Muscle of arm (tissue), 12 donors: Measurements from ENCODE around the gene GAPDH. TPM values are rescaled to one million over a fixed set of nuclear protein-coding genes. Genes with fewer than 3 reads are reported as not detected.
"Not testable (repeated sequence)": the region's sequence is repeated elsewhere in the genome, so short reads cannot be mapped to it uniquely, and the experiment has no call there.

Experiments used
- DNase-seq: peaks from one replicate; pipeline ENCODE4 v3.0.0-alpha.2; 2013
- polyA plus RNA-seq, 12 donors: library from polyadenylated mRNA; unstranded; fragments of 120-200 nt; gene quantifications; one replicate each; pipeline ENCODE4 v1.2.1, GENCODE V29; 2013; ENCODE audit not compliant: insufficient read length in 12 of 12

Gene GAPDH
- polyA plus RNA-seq, 12 donors, result 984 to 5,913 (median 3,885) TPM

DNA sequence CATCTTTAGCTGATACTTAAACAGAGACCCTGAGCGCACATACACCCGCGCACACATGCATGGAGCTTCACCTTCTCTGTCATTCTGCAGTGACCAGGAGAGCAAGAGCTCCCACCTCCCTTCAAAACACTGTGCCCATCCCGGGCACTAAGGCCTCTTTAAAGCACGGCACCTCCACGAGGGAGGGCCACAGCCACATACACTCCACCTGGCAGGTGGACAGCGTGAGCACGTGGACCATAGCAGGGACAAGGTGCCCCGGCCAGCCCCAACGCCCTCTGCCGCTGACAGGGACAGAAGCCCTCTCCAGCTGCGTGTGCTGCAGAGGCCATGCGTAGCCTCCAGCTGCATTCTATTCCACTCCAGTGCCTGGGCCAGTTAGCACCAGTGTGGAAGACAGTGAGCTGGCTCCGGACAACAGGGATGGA lies 5.4 kb downstream of the GAPDH start:
- DNase-seq, result no peak

DNA sequence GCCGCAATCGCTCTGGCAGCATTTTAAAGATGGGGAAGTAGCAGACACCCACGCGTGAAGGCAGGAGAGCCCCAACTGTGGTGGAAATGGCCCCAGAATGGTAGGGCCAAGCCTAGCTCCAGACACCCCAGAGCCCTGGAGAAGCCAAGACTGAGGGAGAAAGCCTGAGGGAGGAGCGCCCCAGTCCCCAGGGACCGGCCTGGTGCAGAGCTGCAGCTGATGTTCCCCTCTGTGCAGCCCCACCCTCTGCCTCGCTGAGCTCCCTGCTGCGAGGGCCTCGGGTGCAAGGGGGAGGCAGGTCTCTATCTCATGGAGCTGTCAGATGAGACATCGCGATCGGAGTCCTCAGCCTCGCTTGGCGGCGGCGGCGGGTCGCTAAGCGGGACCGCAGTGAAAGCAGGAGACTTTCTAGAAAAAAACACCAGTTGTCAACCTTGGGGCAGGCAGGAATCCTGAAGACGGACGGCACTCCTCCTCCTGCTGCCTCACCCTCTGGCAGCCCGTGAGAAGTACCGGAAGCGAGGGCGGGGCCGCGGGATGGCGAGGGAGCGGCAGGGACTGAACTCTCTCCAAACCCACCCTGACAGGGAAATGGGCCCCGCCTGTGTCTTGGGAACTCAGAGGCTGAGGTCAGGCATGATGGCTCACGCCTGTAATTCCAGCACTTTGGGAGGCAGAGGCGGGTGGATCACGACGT lies 6.0 kb downstream of the GAPDH start:
- DNase-seq, result no peak

DNA sequence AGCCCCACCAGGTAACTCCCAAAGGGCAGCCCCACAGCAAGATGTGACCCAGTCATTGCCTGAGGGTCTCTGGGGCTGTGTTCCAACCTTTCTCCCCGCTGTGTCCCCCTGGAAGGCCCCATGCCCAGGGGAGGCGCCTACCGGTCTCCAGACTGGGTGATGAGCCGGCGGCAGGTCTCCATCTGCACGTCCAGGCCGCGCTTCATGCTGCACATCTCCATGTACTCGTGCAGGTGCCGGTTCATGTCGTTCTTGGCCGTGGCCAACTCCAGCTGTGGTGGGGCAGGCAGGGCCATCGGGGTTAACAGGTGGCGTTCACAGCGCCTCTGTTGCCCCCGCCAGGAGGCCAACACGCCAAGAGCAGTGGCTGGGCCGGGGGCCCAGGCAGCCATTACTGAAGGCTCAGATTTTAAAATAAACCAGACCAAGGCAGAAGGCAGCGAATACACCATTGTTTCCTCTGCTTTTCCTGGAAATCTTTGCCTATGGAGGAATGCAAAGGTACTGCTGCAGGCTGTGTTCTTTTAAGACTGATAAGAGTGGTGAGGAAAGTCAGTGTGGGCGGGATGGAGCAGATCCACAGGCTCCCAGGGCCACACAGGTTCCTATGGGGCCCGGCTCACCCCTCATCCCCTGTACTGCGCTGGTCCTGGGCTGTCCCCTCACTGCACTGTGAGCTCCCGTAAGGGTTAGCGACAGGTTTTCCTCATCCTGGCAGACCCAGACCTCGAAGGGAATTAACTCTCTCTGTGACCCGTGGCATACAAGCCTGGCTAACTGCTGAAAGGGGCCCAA lies 7.3 kb downstream of the GAPDH start:
- DNase-seq, result no peak

DNA sequence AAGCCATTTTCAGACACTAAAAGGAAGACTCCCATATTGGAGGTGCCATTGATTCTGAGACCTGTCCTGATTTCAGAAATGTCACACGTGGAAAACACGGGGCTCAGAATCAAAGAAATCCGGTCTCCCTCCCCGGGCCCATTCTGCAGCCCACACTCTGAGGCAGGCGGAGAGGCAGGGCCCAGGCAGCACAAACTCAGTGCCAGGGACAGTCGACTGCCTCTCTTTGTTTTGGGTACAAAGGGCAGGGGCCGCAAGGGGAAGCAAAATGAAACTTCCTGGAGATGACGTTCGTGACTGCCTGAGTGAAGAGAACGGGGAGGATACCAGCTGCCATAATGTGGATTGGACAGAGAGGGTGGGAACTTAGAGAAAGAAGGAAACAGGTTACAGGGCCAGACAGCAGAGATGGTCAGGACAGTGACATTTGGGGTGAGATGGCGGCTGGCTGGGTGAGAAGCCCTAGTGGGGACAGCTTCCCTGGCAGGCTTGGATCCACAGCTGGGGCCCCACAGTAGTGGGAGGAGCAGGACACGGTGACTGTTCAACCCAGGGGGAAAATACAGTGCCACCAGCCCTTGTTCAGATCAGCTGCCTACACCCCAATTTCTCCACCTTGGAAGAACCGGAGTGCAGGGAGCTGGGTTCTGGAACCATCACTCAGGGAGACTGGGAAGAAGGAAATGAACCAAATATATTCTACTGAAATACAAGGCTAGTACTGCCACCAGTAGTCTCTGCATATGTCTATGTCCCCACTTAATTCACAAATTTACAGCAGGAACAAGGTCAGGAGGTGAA lies 8.1 kb downstream of the GAPDH start:
- no peak for DNase-seq

DNA sequence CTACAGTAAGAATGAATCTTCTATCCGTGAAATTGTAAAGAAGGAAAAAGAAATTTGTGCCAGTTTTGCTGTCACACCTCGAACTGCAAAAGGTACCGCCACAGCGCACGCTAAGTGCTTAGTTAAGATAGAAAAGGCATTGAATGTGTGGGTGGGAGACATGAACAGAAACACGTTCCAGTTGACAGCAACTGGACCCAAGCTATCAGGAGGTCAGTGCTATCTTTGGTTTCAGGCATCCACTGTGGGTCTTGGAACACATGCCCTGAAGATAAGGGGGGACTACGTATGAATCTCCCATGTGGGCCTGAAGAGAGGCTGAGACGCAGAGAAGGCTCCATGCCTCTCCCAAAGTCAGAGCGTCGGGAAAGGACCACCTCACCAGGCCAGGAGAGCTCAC lies 11.7 kb downstream of the GAPDH start:
- no peak for DNase-seq

DNA sequence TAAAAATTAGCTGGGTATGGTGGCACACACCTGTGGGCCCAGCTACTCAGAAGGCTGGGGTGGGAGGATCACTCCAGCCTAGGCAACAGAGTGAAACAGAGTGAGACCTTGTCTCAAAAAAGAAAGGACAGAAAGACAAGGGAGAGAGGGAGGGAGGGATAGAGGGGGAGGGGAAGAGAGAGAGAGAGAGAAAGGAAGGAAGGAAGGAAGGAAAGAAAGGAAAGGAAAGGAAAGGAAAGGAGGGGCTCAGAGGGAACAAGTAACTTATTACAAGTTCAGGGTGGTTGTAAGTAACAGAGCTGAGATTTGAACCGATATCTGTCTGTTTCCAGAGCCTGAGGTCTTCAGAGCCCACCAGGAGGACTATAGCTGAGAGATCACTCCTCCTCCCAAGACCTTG lies 13.2 kb downstream of the GAPDH start:
- DNase-seq, result no peak

DNA sequence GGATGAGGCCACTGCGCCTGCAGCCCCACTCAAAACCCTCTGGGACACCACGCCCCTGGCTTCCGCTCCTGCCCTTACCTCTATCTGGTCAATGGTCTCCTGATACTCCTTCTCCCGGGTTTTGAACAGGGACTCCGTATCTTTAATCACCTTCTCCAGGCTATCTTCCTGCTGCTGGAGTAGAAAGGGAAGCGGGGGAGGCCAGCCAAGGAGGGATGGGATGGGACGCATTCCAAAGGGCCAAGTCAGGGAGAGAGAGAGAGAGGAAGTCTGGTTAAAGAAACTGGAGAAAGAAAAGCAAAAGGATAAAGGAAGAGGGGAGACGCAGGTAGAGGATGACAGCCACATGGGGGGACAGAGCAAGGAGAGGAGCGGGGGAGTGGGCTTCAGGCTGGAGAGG lies 13.7 kb downstream of the GAPDH start:
- DNase-seq, result peak; percentile 78

DNA sequence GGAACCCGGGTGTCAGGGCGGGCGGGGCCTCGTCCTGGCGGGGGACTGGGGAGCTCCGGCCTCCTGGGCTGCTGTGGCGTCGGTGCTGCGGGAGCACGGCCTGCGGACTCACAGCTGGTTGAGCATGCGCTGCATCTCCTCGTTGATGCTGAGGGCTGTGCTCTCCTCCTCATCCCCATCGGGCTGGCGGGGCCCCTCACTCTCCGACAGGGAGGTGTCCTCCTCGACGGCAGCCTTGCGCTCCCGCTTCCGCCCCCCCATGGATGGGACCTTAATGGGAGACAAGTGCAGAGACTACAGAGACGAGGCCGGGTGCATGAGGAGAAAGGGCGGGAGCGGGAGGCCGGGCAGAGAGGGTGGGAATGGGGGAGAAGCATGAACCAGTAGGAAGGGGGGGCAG lies 14.2 kb downstream of the GAPDH start:
- no peak for DNase-seq

DNA sequence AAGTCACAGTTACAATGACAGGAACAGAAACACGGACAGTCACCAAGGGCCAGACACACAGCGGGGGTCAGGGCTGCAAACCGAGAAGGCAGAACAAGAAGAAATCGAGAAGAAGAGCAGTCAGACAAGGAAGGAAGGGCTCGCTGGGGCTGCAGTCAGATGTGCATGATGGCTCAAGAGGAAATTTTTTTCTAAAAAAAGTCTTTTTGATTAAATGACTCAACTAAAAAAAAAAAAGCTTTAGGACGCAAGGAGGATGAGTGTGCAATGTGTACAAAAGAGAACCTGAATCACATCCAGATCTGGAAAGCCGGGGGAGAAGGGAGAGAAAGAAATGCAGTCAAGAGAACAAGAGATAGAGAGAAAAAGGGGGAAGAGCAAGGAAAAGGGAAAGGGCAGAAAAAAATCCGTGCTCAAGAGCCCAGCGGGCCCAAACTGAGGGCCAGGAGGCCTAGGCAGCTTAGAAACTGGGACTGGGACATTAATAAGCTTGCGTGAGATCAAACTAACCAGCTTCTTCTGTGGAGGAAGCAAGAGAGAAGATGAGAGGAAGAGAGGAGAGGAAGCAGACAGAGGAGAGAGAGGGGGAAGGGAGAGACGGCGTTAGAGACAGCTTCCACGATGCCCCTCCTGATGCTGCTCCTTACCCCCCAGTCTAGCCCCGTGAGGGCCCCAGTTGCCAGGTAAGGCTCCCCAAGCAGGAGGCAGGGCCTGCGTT lies 14.8 kb downstream of the GAPDH start:
- no peak for DNase-seq

DNA sequence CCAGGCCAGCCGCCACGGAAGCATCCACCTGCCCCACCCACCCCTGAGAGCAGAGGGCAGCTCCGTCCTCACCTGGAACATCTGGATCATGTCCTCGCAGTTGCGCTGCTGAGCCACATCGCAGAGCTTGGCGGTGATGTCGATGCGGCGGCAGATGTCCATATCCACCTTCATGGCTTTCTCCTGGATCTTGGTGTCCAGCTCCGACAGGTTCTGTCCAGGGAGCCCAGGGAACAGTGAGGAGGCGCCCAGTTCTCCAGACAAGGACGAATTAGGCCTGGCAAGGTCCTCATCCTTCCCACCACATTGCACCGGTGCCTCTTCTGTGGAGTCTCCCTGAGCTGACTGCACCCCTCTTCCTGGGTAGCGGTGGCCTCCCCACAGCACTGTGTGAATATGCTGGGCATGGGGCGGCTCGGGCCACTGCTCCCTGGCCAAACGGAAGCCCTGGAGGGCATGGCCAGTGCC lies 15.4 kb downstream of the GAPDH start:
- DNase-seq, result no peak

DNA sequence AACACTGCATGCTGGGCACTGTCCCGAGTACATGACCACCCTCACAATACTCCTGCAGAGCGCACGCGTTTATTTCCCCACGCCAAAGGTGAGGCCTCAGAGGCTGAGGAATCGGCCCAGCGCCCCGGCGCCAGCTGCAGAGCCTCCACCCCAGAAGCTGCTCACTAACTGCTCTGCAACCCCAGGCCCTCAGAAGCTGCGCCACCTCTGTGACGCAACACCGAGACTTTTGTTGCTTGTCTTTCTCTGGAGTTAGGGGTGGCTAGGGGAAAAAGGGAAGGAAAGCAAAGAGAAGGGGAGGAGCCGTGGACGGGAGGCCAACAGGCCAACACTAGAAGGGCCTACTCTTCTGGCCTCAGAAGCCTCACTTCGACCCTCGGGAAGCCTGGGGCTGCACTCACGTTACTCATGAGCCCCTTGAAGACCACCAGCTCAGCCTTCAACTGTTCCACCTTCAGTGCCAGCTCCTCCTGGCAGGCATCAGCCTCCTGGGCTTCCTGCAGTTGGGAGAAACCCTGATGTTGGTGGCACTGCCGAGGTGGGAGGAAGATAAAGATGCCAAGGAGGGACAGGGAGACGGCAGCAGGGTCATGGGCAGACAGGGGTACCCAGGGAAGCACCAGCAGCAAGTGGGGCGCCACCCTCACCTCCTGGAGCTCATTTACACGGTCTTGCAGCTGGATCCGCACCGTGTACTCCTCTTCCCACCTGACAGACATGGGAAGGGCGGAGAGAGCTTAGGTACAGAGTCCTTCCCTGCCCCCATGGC lies 16.2 kb downstream of the GAPDH start:
- no peak for DNase-seq

DNA sequence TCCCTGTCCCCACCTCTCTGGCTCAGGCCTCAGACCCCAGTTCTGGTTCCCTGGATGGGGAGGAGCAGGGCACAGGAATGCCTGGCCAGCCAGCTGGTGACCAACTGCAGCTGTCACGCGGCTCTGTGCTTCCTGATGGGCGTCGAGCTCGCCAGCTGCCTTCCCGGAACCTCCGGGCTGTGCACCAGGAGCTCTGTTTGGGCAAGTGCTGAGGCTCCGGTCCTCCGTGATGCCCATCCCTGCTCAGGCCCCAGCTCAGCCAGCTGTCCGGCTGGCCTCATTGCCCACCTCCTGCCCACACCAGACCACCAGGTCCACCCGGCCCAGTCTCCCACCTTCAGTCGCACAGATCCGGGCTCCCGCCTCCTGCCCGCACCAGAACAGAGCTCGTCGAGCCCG lies 16.7 kb downstream of the GAPDH start:
- no peak for DNase-seq

DNA sequence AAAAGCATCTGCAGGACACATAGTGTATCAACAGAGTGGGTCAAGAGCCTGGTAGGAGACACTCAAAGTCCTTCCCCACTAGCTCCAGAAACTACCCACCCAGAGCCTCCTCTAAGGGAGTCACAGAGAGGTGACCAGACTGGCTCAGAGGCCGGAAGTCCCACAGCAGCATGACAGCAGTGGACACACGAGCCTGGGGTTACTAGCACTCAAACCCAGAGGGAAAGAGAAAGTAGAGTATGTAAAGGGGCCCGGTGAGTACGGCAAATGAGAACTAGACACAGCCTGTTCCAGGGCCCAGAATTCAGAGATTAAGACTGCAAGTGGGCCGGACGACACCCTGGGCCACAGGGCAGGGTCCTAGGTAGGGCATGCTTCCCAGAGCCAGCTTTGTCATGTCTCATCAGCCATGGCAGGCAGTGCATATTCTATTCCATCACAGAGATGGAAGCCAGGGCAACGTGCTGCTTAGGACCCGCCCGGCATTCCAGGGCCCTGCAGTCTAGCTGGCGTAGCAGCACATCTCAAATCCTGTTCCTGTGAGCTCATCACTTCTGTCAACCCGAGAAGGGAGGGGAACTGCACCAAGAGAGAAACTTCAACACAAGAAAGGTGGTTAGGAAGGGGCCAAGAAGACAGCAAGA lies 17.3 kb downstream of the GAPDH start:
- DNase-seq, result no peak

DNA sequence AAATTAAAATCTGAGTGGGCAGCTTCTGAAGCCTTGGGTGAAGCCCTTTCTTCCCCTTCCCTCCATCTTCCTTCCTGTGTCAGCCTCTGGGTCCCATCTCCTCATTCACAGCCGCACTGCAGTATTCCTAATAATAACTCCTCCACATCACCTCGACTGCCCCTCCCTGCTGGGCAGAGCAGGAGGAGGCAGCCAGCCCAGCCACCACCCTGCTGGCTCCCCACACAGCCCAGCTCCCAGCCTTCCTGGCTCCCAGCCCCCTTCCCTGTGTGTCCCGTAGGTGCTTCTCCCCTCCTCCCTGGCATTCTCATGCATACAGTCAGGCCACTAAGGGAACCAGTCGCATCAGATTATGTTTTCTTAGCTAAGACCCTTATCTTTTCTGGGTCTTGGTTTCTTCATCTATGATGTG lies 17.8 kb downstream of the GAPDH start:
- no peak for DNase-seq

DNA sequence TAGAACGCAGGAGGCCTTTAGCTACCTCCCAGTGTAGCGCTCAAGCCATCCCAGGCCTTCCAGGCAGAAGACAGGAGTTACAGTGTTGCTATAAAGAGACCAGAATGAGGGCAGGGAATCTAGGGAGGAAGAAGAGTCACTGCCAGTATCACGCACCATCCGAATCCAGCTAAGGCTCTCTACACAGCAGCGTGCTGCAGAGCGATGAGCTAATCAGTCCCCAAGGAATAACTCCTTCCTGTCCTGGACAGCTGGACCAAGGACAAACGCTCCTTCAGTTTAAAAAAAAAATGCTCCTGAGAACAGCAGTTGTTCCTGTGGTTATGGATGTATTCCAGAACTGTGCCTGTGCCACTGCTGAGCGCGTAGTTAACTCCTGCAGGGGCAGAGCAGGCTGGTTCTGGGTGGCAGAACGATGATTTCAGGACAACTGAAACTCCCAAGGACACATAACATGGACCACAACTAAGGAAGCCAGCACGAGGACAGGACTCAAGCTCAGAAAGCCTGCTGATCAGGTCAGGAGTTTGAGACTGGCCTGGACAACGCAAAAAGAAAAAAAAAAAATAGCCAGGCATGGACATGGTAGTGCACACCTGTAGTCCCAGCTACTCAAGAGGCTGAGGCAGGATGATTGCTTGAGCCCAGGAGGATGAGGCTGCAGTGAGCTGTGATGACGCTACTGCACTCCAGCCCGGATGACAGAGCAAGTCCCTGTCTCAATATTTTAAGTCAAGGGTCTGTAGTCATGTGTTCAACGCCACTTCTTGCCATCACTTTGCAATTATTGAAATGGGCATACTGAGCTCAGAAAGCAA lies 18.9 kb downstream of the GAPDH start:
- DNase-seq, result no peak

DNA sequence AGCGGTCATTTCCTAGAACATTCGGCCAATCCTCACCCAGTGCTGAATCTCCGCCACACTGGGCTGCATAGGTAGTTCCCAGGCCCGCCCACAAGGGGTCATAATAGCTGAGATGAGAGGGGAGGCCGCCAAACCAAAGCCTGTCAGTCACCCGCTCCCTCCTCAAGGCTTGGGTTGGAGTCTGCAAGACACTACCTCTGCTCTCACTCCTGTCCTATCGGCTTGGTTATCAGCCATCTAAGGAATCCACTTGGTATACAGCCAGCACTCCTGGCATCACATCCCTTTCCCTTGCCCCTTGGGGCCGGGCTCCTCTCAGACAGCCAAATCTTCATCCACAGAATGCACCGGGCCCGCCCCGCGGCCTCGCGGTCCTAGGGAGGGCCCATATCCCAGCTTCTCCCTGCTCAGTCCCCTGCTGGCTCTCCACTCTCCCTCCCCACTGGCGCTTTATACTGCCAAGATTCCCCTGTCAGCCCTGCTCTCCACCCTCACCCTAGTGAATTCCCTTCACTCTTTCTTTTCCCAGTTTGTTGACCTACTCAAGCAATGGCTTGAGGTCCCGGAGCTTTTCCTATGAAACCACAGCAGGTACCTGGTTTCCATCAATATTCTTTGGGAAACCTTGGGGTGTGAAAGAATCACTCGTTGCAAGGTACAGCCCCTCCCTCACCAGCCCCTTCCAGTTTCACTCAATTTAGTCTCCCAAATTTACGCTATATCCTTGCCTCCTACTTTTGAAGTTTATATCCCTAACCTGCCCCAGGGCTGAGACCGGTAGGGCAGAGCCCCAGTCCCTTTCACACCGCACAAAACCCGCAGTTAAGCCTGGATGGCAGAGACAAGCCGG lies 20.1 kb downstream of the GAPDH start:
- DNase-seq, result no peak

DNA sequence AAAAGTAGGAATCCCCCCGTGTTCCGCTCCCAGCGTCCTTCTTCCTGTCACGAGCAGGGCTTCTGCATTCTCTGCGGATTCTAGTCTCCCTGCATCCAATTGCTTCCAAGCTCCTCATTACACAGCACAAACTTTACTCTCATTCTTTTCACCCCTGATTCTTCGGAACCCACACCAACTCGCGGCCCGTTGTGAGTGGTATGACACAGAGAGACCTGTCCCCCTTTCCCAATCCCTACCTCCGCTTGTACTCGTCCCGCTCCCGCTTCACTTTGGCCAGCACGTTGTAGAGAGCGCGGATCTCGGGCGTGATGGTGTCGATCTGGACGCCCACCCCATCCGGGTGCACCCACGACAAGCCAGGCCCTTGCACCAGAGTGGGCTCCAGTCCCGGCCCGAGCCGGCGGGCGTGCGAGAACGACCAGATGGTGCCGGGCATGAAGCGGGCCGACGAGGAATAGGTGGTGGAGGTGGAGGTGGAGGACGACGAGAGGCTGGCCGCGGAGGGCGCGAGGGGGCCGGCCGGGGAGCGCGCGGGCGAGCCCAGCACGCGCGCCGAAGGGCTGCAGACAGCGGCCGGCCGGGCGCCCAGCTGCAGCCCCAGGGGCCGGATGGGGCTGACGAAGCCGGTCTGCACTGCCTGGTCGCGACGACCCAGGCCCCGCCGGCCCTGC lies 20.8 kb downstream of the GAPDH start:
- DNase-seq, result no peak

DNA sequence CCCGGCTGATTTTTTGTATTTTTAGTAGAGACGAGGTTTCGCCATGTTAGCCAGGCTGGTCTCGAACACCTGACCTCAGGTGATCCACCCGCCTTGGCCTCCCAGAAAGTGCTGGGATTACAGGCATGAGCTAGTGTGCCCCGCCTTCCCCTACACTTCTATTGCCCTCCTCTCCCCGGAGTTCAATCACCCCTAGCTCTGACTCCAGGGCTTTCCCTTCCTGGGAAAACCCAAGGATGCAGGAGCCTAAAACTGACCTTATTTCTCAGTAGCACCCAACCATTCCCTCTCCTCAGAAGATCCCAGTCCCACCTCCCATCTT lies 22.1 kb downstream of the GAPDH start:
- not testable (repeated sequence) for DNase-seq
